GM23248 (cell line): Measurements from ENCODE around the gene IFRD1. TPM values are rescaled to one million over a fixed set of nuclear protein-coding genes. Genes with fewer than 3 reads are reported as not detected.

ENCODE experiments used
- DNase-seq: peaks from one replicate; pipeline ENCODE4 v3.0.0-alpha.2; 2015
- H2AFZ ChIP-seq: fragments of 200-600 bp; sonication (generic); 2 replicates; pipeline ENCODE4 v1.6.1; 2016; ENCODE audit warnings: antibody characterized with exemption
- H3F3A ChIP-seq: fragments of 200-600 bp; sonication (generic); 2 replicates; pipeline ENCODE4 v1.6.1; 2016; ENCODE audit warnings: mild to moderate bottlenecking, antibody characterized with exemption, mixed run types; ENCODE audit not compliant: insufficient read depth
- H3K27ac ChIP-seq: fragments of 200-600 bp; sonication (generic); 2 replicates; pipeline ENCODE4 v1.5.1; 2016; ENCODE audit warnings: mild to moderate bottlenecking
- H3K27me3 ChIP-seq: fragments of 200-600 bp; sonication (generic); replicated peaks from 2 replicates; pipeline ENCODE4 v1.6.1; 2016; ENCODE audit warnings: mild to moderate bottlenecking; ENCODE audit not compliant: insufficient read depth
- H3K36me3 ChIP-seq: fragments of 200-600 bp; sonication (generic); 2 replicates; pipeline ENCODE4 v1.6.1; 2016; ENCODE audit warnings: low read depth, mild to moderate bottlenecking
- H3K4me1 ChIP-seq: fragments of 200-600 bp; sonication (generic); 2 replicates; pipeline ENCODE4 v1.6.1; 2016; ENCODE audit warnings: mild to moderate bottlenecking; ENCODE audit not compliant: insufficient read depth
- H3K4me2 ChIP-seq: fragments of 200-600 bp; sonication (generic); one replicate; pipeline ENCODE4 v1.6.1; 2016; ENCODE audit warnings: mild to moderate bottlenecking; ENCODE audit not compliant: unreplicated experiment
- H3K4me3 ChIP-seq: fragments of 200-600 bp; sonication (generic); 2 replicates; pipeline ENCODE4 v1.5.1; 2016; ENCODE audit warnings: mild to moderate bottlenecking
- H3K79me2 ChIP-seq: fragments of 200-600 bp; sonication (generic); 2 replicates; pipeline ENCODE4 v1.6.1; 2016; ENCODE audit warnings: mild to moderate bottlenecking; ENCODE audit not compliant: insufficient read depth
- H3K9ac ChIP-seq: fragments of 200-600 bp; sonication (generic); 2 replicates; pipeline ENCODE4 v1.6.1; 2016; ENCODE audit warnings: mild to moderate bottlenecking
- H3K9me2 ChIP-seq: fragments of 200-600 bp; sonication (generic); 2 replicates; pipeline ENCODE4 v1.6.1; 2016; ENCODE audit warnings: mixed run types, mild to moderate bottlenecking, moderate library complexity; ENCODE audit not compliant: insufficient read depth
- H3K9me3 ChIP-seq: fragments of 200-600 bp; sonication (generic); one replicate; pipeline ENCODE4 v1.6.1; 2017; ENCODE audit warnings: low read depth
- H4K20me1 ChIP-seq: fragments of 200-600 bp; sonication (generic); 2 replicates; pipeline ENCODE4 v1.6.0; 2016; ENCODE audit not compliant: insufficient read depth
- EZH2 ChIP-seq: fragments of 200-600 bp; sonication (generic); IDR thresholded peaks from 2 replicates; pipeline ENCODE4 v1.6.1; 2018; ENCODE audit warnings: antibody characterized with exemption, mild to moderate bottlenecking; ENCODE audit not compliant: insufficient read depth, poor library complexity, severe bottlenecking
- EZH2phosphoT487 ChIP-seq: fragments of 200-600 bp; sonication (generic); IDR thresholded peaks from 2 replicates; pipeline ENCODE4 v1.6.1; 2018; ENCODE audit warnings: antibody characterized with exemption, moderate library complexity, mild to moderate bottlenecking, low read depth; ENCODE audit not compliant: insufficient read depth
- WGBS, 2 experiments: methylation state at CpG; one replicate each; pipeline ENCODE4 v1.1.6; 2015 to 2017; ENCODE audit warnings: low lambda C conversion rate in 2 of 2, low coverage in 1 of 2; ENCODE audit errors: missing lambda C conversion rate in 2 of 2; 5-methylcytosine and 5-hydroxymethylcytosine counted together
- in situ Hi-C: fragments of 300-500 bp; cut with MboI; formaldehyde crosslinking; loops from 2 replicates; pipeline ENCODE4 v1.15.0; 2020
- polyA plus RNA-seq: library from polyadenylated mRNA; unstranded; fragments of >200 nt; fragmentation: Nextera tagmentation; extraction: Ambion mirVana; gene quantifications from 2 replicates; pipeline ENCODE4 v1.2.1, GENCODE V29; 2016
- total RNA-seq: library from RNA; depleted of rRNA; stranded (reverse); fragments of >200 nt; shearing (Covaris generic); gene quantifications from 2 replicates; pipeline ENCODE4 v1.2.3, GENCODE V29; 2014

The IFRD1 gene
- total and polyA plus RNA-seq, 2 experiments from 2014 or later: 61.4 to 71.9 TPM

GRCh38 chr7:112423987-112424386, 26.3 kb upstream of the IFRD1 start:
- Histone ChIP-seq H3K36me3 (no peaks in the 10 kb centered on the region), H2AFZ (no peak overlapping the region), H3F3A (peaks cover 27% of the 10 kb centered on the region), H3K27me3 (no peaks in the 10 kb centered on the region), H3K27ac (no peak overlapping the region), H3K79me2 (no peaks in the 10 kb centered on the region), H3K9ac (no peak overlapping the region), H3K9me3 (no peaks in the 10 kb centered on the region), H3K4me1 (peaks cover 36% of the 10 kb centered on the region), H4K20me1 (no peaks in the 10 kb centered on the region), H3K4me2 (no peak overlapping the region), H3K4me3 (no peak overlapping the region), H3K9me2 (no peaks in the 10 kb centered on the region)
- TF ChIP-seq EZH2 (no peak), EZH2phosphoT487 (no peak)
- no peak for DNase-seq
- WGBS, 2 experiments: 88 to 91% methylated on average over 2 of the region's 2 CpGs
- in situ Hi-C loops: loop anchor here (25.0 kb wide), 1 partner anchor 662 kb away; no protein-coding TSS in a partner anchor

- Histone ChIP-seq H3K27me3 (no peaks in the 10 kb centered on the region), H3K4me1 (peaks cover 9% of the 10 kb centered on the region), H3K4me2 (no peak overlapping the region), H4K20me1 (no peaks in the 10 kb centered on the region), H3K79me2 (no peaks in the 10 kb centered on the region), H3K9me2 (no peaks in the 10 kb centered on the region), H3K9me3 (no peaks in the 10 kb centered on the region), H3K36me3 (no peaks in the 10 kb centered on the region), H3K4me3 (no peak overlapping the region), H2AFZ (no peak overlapping the region), H3F3A (peaks cover 5% of the 10 kb centered on the region), H3K9ac (no peak overlapping the region), H3K27ac (no peak overlapping the region)
- TF ChIP-seq EZH2phosphoT487 (no peak), EZH2 (no peak)
- no peak for DNase-seq
- in situ Hi-C loops: no loop called here
- 94 to 96% methylated on average over 1 of the region's 1 CpG for WGBS, 2 experiments
Observed at GRCh38 chr7:112427984-112428383, 22.3 kb upstream of the IFRD1 start.

- no peaks in the 10 kb centered on the region for H3K9me3 ChIP-seq
- no peak overlapping the region for H3K27ac ChIP-seq
- no peaks in the 10 kb centered on the region for H3K27me3 ChIP-seq
- no peak for TF ChIP-seq EZH2phosphoT487
- no peak for TF ChIP-seq EZH2
- H3K36me3 ChIP-seq: no peaks in the 10 kb centered on the region
- no peak overlapping the region for H3K9ac ChIP-seq
- H3K4me3 ChIP-seq: no peak overlapping the region
- 61 to 63% methylated on average over 2 of the region's 2 CpGs for WGBS, 2 experiments
- DNase-seq: no peak
- H3K79me2 ChIP-seq: no peaks in the 10 kb centered on the region
- H3F3A ChIP-seq: no peaks in the 10 kb centered on the region; the same call in 1 of the 2 replicates
- in situ Hi-C loops: no loop called here
- H3K4me1 ChIP-seq: peaks cover 2% of the 10 kb centered on the region
- H4K20me1 ChIP-seq: no peaks in the 10 kb centered on the region
- H3K9me2 ChIP-seq: no peaks in the 10 kb centered on the region
- H2AFZ ChIP-seq: no peak overlapping the region
- H3K4me2 ChIP-seq: no peak overlapping the region
Observed at GRCh38 chr7:112428715-112429114, 21.5 kb upstream of the IFRD1 start.

GRCh38 chr7:112430649-112431048, 19.6 kb upstream of the IFRD1 start:
- 44 to 48% methylated on average over 2 of the region's 2 CpGs for WGBS, 2 experiments
- H3F3A ChIP-seq: peaks cover 5% of the 10 kb centered on the region; the same call in 1 of the 2 replicates
- H3K27me3 ChIP-seq: no peaks in the 10 kb centered on the region
- H3K4me3 ChIP-seq: no peak overlapping the region
- H4K20me1 ChIP-seq: no peaks in the 10 kb centered on the region
- H3K36me3 ChIP-seq: no peaks in the 10 kb centered on the region
- in situ Hi-C loops: no loop called here
- H3K4me1 ChIP-seq: 0 out of 2 replicates have a peak, but pooled peaks cover 10% of the 10 kb centered on the region
- no peak for DNase-seq
- H3K27ac ChIP-seq: no peak overlapping the region
- H3K4me2 ChIP-seq: no peak overlapping the region
- no peak overlapping the region for H3K9ac ChIP-seq
- no peak overlapping the region for H2AFZ ChIP-seq
- TF ChIP-seq EZH2 (no peak), EZH2phosphoT487 (no peak)
- no peaks in the 10 kb centered on the region for H3K79me2 ChIP-seq
- no peaks in the 10 kb centered on the region for H3K9me2 ChIP-seq
- H3K9me3 ChIP-seq: no peaks in the 10 kb centered on the region

GRCh38 chr7:112431803-112432202, 18.5 kb upstream of the IFRD1 start:
- Histone ChIP-seq H3K36me3 (no peaks in the 10 kb centered on the region), H3K27me3 (no peaks in the 10 kb centered on the region), H3K79me2 (no peaks in the 10 kb centered on the region), H3K4me3 (no peak overlapping the region), H3K27ac (no peak overlapping the region), H3K4me1 (0 out of 2 replicates have a peak, but pooled peaks cover 10% of the 10 kb centered on the region), H2AFZ (no peak overlapping the region), H3K4me2 (no peak overlapping the region), H3F3A (peaks cover 5% of the 10 kb centered on the region; the same call in 1 of the 2 replicates), H3K9ac (no peak overlapping the region), H3K9me2 (no peaks in the 10 kb centered on the region), H3K9me3 (no peaks in the 10 kb centered on the region), H4K20me1 (no peaks in the 10 kb centered on the region)
- no peak for DNase-seq
- 95 to 97% methylated on average over 3 of the region's 3 CpGs for WGBS, 2 experiments
- no peak for TF ChIP-seq EZH2phosphoT487
- in situ Hi-C loops: no loop called here
